Measurements from ENCODE around the gene NGF.
"Not testable (repeated sequence)": the region's sequence is repeated elsewhere in the genome, so short reads cannot be mapped to it uniquely, and the experiment has no call there.

The NGF gene

DNA sequence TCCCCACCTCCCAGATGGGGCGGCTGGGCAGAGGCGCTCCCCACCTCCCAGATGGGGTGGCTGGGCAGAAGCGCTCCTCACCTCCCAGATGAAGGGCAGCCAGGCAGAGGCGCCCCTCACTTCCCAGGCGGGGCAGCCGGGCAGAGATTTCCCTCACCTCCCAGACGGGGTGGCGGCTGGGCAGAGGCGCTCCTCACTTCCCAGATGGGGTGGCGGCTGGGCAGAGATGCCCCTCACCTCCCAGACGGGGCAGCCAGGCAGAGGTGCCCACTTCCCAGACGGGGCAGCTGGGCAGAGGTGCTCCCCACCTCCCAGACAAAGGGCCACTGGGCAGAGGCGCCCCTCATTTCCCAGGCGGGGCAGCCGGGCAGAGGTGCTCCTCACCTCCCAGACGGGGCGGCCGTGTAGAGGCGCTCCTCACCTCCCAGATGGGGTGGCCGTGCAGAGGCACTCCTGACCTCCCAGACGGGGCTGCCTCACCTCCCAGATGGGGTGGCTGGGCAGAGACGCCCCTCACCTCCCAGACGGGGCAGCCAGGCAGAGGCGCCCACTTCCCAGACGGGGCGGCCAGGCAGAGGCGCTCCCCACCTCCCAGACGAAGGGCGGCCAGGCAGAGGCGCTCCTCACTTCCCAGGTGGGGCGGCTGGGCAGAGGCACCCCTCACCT lies 21.9 kb upstream of the NGF start:
- H3K4me2 ChIP-seq (ENCODE audit: low read length); H3K79me1 ChIP-seq (ENCODE audit: low read length); DNase-seq; H3K27ac ChIP-seq (ENCODE audit: low read depth, low read length); H3K4me1 ChIP-seq (ENCODE audit: control insufficient read depth, low read depth, low read length); H3K4me3 ChIP-seq (ENCODE audit: low read length); H3K56ac ChIP-seq (ENCODE audit: low read length); H3K18ac ChIP-seq (ENCODE audit: low read length); H2BK5ac ChIP-seq (ENCODE audit: low read length); H4K8ac ChIP-seq (ENCODE audit: low read depth, low read length); H2BK120ac ChIP-seq (ENCODE audit: low read depth, low read length); H4K5ac ChIP-seq (ENCODE audit: low read length); H3K9ac ChIP-seq (ENCODE audit: low read length); H3K23ac ChIP-seq (ENCODE audit: low read length); H3K36me3 ChIP-seq (ENCODE audit: control insufficient read depth, insufficient read depth, low read length); H2BK15ac ChIP-seq (replicated peaks; ENCODE audit: low read depth); H2AK5ac ChIP-seq (ENCODE audit: low read length); H3K4ac ChIP-seq (ENCODE audit: low read depth, low read length); H3K79me2 ChIP-seq (ENCODE audit: control insufficient read depth, insufficient read depth, low read length); H3K27me3 ChIP-seq (ENCODE audit: insufficient read depth, low read length, poor library complexity): not testable (repeated sequence)
- WGBS (ENCODE audit: extremely low coverage, insufficient coverage, low lambda C conversion rate), result no CpG with 5 or more reads among the region's 31 CpGs

DNA sequence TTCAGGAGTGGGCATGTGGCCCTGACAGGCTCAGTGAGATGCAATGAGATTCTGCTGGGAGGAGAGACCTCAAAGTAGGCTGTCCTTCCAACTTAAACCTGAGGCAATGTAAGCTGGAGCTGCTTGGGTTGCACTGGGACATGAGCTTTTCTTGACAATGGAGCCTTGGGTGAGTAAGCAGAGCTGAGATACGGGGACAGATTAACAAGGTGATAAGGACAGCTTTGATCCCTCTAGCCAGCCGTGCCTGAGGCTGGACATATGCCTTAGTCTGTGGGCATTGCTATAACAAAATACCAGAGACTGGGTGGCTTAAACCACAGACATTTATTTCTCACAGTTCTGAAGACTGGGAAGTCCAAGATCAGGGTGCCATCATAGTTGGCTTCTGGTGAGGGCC lies 18.3 kb upstream of the NGF start:
- Histone ChIP-seq H2AK5ac (ENCODE audit: low read length) (no peak overlapping the region), H3K4me2 (ENCODE audit: low read length) (no peak overlapping the region), H3K4ac (ENCODE audit: low read depth, low read length) (no peak overlapping the region), H3K27me3 (ENCODE audit: insufficient read depth, low read length, poor library complexity) (no peaks in the 10 kb centered on the region), H3K18ac (ENCODE audit: low read length) (no peak overlapping the region), H3K79me1 (ENCODE audit: low read length) (no peaks in the 10 kb centered on the region), H3K23ac (ENCODE audit: low read length) (no peak overlapping the region), H3K4me3 (ENCODE audit: low read length) (no peak overlapping the region), H4K5ac (ENCODE audit: low read length) (no peak overlapping the region), H3K56ac (ENCODE audit: low read length) (no peak overlapping the region), H2BK120ac (ENCODE audit: low read depth, low read length) (no peak overlapping the region), H3K9ac (ENCODE audit: low read length) (no peak overlapping the region), H4K8ac (ENCODE audit: low read depth, low read length) (no peak overlapping the region), H3K4me1 (ENCODE audit: control insufficient read depth, low read depth, low read length) (no peaks in the 10 kb centered on the region), H3K27ac (ENCODE audit: low read depth, low read length) (no peak overlapping the region), H3K36me3 (ENCODE audit: control insufficient read depth, insufficient read depth, low read length) (no peaks in the 10 kb centered on the region), H3K79me2 (ENCODE audit: control insufficient read depth, insufficient read depth, low read length) (no peaks in the 10 kb centered on the region), H2BK15ac (replicated peaks; ENCODE audit: low read depth) (no peak overlapping the region), H2BK5ac (ENCODE audit: low read length) (no peak overlapping the region)
- DNase-seq, result peak; percentile 62
- WGBS (ENCODE audit: extremely low coverage, insufficient coverage, low lambda C conversion rate), result no CpG with 5 or more reads among the region's 2 CpGs

DNA sequence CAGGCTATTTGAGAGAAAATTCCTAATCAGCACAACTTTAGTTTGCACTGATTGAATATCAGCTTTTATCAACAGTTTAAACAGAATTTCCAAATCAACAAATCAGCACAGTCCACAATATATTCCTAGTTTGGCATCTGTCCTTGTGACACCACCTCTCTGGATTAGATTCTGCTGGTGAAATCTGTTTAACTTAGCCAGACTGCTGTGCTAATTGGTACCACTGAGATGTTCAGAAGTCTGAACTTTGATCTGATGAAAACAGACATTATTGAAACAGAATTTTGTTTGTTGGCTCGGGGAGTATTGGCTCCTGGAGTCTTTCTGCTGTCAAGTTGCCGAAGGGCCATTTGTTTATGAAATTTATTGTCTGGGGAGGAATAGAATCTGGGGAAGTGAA lies 17.0 kb upstream of the NGF start:
- H3K27ac ChIP-seq (ENCODE audit: low read depth, low read length), result no peak overlapping the region
- H3K9ac ChIP-seq (ENCODE audit: low read length), result no peak overlapping the region
- H3K4me1 ChIP-seq (ENCODE audit: control insufficient read depth, low read depth, low read length), result no peaks in the 10 kb centered on the region
- no peak overlapping the region for H2BK120ac ChIP-seq (ENCODE audit: low read depth, low read length)
- no peak overlapping the region for H2AK5ac ChIP-seq (ENCODE audit: low read length)
- no peak overlapping the region for H3K23ac ChIP-seq (ENCODE audit: low read length)
- no peaks in the 10 kb centered on the region for H3K27me3 ChIP-seq (ENCODE audit: insufficient read depth, low read length, poor library complexity)
- no peak overlapping the region for H3K4me2 ChIP-seq (ENCODE audit: low read length)
- H3K79me2 ChIP-seq (ENCODE audit: control insufficient read depth, insufficient read depth, low read length), result no peaks in the 10 kb centered on the region
- H4K5ac ChIP-seq (ENCODE audit: low read length), result no peak overlapping the region
- H2BK15ac ChIP-seq (replicated peaks; ENCODE audit: low read depth), result no peak overlapping the region
- DNase-seq, result no peak
- H3K79me1 ChIP-seq (ENCODE audit: low read length), result no peaks in the 10 kb centered on the region
- H4K8ac ChIP-seq (ENCODE audit: low read depth, low read length), result no peak overlapping the region
- no peak overlapping the region for H2BK5ac ChIP-seq (ENCODE audit: low read length)
- H3K36me3 ChIP-seq (ENCODE audit: control insufficient read depth, insufficient read depth, low read length), result no peaks in the 10 kb centered on the region
- no CpG with 5 or more reads among the region's 2 CpGs for WGBS (ENCODE audit: extremely low coverage, insufficient coverage, low lambda C conversion rate)
- H3K18ac ChIP-seq (ENCODE audit: low read length), result no peak overlapping the region
- H3K4me3 ChIP-seq (ENCODE audit: low read length), result no peak overlapping the region
- no peak overlapping the region for H3K56ac ChIP-seq (ENCODE audit: low read length)
- H3K4ac ChIP-seq (ENCODE audit: low read depth, low read length), result no peak overlapping the region

DNA sequence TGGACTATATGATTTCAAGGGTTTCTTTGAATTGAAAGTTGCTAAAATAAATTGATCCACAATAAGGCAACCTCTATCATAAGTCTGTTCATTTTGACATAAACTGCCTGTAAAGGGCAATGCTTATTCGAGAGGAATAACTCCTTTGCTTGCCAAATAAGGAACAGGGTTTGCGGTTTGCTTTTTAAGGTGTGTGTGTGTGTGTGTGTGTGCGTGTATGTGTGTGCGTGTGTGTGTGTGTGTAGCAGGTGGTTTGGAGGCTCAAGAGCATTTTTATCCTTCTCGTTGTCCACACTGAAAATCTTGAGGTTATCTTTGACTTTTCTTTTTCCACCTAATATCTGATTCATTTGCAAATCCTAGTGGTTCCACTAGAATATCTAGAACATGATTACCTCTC lies 13.1 kb upstream of the NGF start:
- Histone ChIP-seq H2BK120ac (ENCODE audit: low read depth, low read length) (no peak overlapping the region), H3K4me2 (ENCODE audit: low read length) (no peak overlapping the region), H4K8ac (ENCODE audit: low read depth, low read length) (no peak overlapping the region), H3K23ac (ENCODE audit: low read length) (no peak overlapping the region), H3K4me3 (ENCODE audit: low read length) (no peak overlapping the region), H4K5ac (ENCODE audit: low read length) (no peak overlapping the region), H3K79me2 (ENCODE audit: control insufficient read depth, insufficient read depth, low read length) (no peaks in the 10 kb centered on the region), H3K4me1 (ENCODE audit: control insufficient read depth, low read depth, low read length) (no peaks in the 10 kb centered on the region), H3K36me3 (ENCODE audit: control insufficient read depth, insufficient read depth, low read length) (no peaks in the 10 kb centered on the region), H3K27me3 (ENCODE audit: insufficient read depth, low read length, poor library complexity) (no peaks in the 10 kb centered on the region), H3K18ac (ENCODE audit: low read length) (no peak overlapping the region), H3K27ac (ENCODE audit: low read depth, low read length) (no peak overlapping the region), H2AK5ac (ENCODE audit: low read length) (no peak overlapping the region), H3K9ac (ENCODE audit: low read length) (no peak overlapping the region), H3K4ac (ENCODE audit: low read depth, low read length) (no peak overlapping the region), H3K79me1 (ENCODE audit: low read length) (no peaks in the 10 kb centered on the region), H3K56ac (ENCODE audit: low read length) (no peak overlapping the region), H2BK15ac (replicated peaks; ENCODE audit: low read depth) (no peak overlapping the region), H2BK5ac (ENCODE audit: low read length) (no peak overlapping the region)
- WGBS (ENCODE audit: extremely low coverage, insufficient coverage, low lambda C conversion rate), result 100% methylated on average over 2 of the region's 5 CpGs
- no peak for DNase-seq

DNA sequence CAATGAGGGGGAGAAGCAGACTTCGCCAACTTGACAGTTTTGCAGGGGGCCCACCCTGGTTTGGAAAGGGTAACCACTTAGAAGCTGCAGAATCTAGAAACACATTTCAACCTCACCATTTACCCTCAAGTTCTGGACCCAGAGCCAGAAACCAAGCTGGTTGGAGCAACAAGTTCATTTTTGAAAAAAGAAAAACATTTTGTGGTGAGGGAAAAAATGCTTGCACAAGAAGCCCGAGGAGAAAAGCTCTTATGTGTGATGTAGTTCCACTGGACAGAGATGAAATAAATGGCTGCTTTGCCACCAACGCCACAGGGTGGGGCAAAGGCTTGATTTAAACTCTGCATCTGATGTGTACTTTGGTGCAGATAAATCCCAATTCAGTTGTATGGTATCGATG lies 10.6 kb upstream of the NGF start:
- Histone ChIP-seq H4K5ac (ENCODE audit: low read length) (no peak overlapping the region), H3K4me3 (ENCODE audit: low read length) (no peak overlapping the region), H3K4me1 (ENCODE audit: control insufficient read depth, low read depth, low read length) (no peaks in the 10 kb centered on the region), H2AK5ac (ENCODE audit: low read length) (no peak overlapping the region), H3K23ac (ENCODE audit: low read length) (no peak overlapping the region), H3K27me3 (ENCODE audit: insufficient read depth, low read length, poor library complexity) (no peaks in the 10 kb centered on the region), H3K79me1 (ENCODE audit: low read length) (no peaks in the 10 kb centered on the region), H3K79me2 (ENCODE audit: control insufficient read depth, insufficient read depth, low read length) (no peaks in the 10 kb centered on the region), H3K27ac (ENCODE audit: low read depth, low read length) (no peak overlapping the region), H3K9ac (ENCODE audit: low read length) (no peak overlapping the region), H2BK15ac (replicated peaks; ENCODE audit: low read depth) (no peak overlapping the region), H4K8ac (ENCODE audit: low read depth, low read length) (no peak overlapping the region), H3K18ac (ENCODE audit: low read length) (no peak overlapping the region), H3K56ac (ENCODE audit: low read length) (no peak overlapping the region), H2BK5ac (ENCODE audit: low read length) (no peak overlapping the region), H3K36me3 (ENCODE audit: control insufficient read depth, insufficient read depth, low read length) (no peaks in the 10 kb centered on the region), H3K4me2 (ENCODE audit: low read length) (no peak overlapping the region), H3K4ac (ENCODE audit: low read depth, low read length) (no peak overlapping the region), H2BK120ac (ENCODE audit: low read depth, low read length) (no peak overlapping the region)
- no CpG with 5 or more reads among the region's 4 CpGs for WGBS (ENCODE audit: extremely low coverage, insufficient coverage, low lambda C conversion rate)
- no peak for DNase-seq

DNA sequence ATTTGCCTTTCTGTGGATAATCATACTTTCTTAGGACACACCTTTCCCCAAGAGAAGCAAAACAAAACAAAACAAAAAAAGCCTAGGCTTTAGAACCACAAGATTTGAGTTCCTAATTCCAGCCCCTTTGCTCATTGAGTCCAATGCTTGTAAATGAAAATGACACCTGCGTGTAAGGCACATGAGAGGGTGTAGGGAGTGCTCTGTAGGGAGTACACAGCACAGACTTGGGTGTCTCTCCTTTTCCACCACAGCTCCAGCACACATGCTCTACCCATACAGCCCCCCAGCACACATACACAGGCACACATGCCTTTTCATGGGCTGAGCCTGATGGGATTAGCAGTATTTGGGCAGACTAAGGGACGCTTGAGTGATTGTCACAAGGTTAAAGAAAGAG lies 9.2 kb upstream of the NGF start:
- Histone ChIP-seq H3K79me2 (ENCODE audit: control insufficient read depth, insufficient read depth, low read length) (no peaks in the 10 kb centered on the region), H2BK15ac (replicated peaks; ENCODE audit: low read depth) (no peak overlapping the region), H3K4me2 (ENCODE audit: low read length) (no peak overlapping the region), H3K79me1 (ENCODE audit: low read length) (no peaks in the 10 kb centered on the region), H3K9ac (ENCODE audit: low read length) (no peak overlapping the region), H3K4ac (ENCODE audit: low read depth, low read length) (no peak overlapping the region), H2AK5ac (ENCODE audit: low read length) (no peak overlapping the region), H3K27ac (ENCODE audit: low read depth, low read length) (no peak overlapping the region), H3K4me1 (ENCODE audit: control insufficient read depth, low read depth, low read length) (no peaks in the 10 kb centered on the region), H2BK120ac (ENCODE audit: low read depth, low read length) (no peak overlapping the region), H3K36me3 (ENCODE audit: control insufficient read depth, insufficient read depth, low read length) (no peaks in the 10 kb centered on the region), H4K8ac (ENCODE audit: low read depth, low read length) (no peak overlapping the region), H3K18ac (ENCODE audit: low read length) (no peak overlapping the region), H3K56ac (ENCODE audit: low read length) (no peak overlapping the region), H3K23ac (ENCODE audit: low read length) (no peak overlapping the region), H4K5ac (ENCODE audit: low read length) (no peak overlapping the region), H2BK5ac (ENCODE audit: low read length) (no peak overlapping the region), H3K27me3 (ENCODE audit: insufficient read depth, low read length, poor library complexity) (no peaks in the 10 kb centered on the region), H3K4me3 (ENCODE audit: low read length) (no peak overlapping the region)
- WGBS (ENCODE audit: extremely low coverage, insufficient coverage, low lambda C conversion rate), result no CpG with 5 or more reads among the region's 2 CpGs
- DNase-seq, result no peak
